Activated T-helper 1 cell treated with anti-CD3 and anti-CD28 coated beads, Interleukin-12 subunit alpha, Interleukin-12 subunit beta, Interleukin-2, Interleukin-4 antibody, amounts not matched to agents 30 ng/mL and 10 ng/mL and 1 ng/mL, durations not matched to agents 14 hours and 24 hours and 36 hours (primary cell): Measurements from ENCODE around the gene EMCN. TPM values are rescaled to one million over a fixed set of nuclear protein-coding genes. Genes with fewer than 3 reads are reported as not detected.

Source experiments
- DNase-seq: peaks from one replicate; pipeline ENCODE4 v3.0.0; 2021; ENCODE audit warnings: low spot score
- H3K27ac Mint-ChIP-seq: one replicate; pipeline ENCODE4 v1.8.0; 2021; ENCODE audit warnings: mild to moderate bottlenecking, mixed read lengths
- H3K27me3 Mint-ChIP-seq: one replicate; pipeline ENCODE4 v1.8.0; 2022; ENCODE audit warnings: mild to moderate bottlenecking, moderate library complexity, mixed read lengths; ENCODE audit not compliant: insufficient read depth
- H3K36me3 Mint-ChIP-seq: one replicate; pipeline ENCODE4 v1.8.0; 2021; ENCODE audit warnings: low read depth, mixed read lengths
- H3K4me1 Mint-ChIP-seq: one replicate; pipeline ENCODE4 v1.8.0; 2021; ENCODE audit warnings: low read depth, mixed read lengths
- H3K4me3 Mint-ChIP-seq: one replicate; pipeline ENCODE4 v1.8.0; 2021; ENCODE audit warnings: mild to moderate bottlenecking, moderate library complexity, mixed read lengths
- H3K9me3 Mint-ChIP-seq: one replicate; pipeline ENCODE4 v1.8.0; 2021; ENCODE audit warnings: mixed read lengths
- intact Hi-C: fragments of 100-400 bp; cut with micrococcal nuclease; formaldehyde crosslinking; loops from one replicate; pipeline ENCODE4 v1.15.1; 2024
- total RNA-seq: library from RNA; stranded (reverse); gene quantifications from 2 replicates; pipeline ENCODE4 v1.2.3, GENCODE V29; 2022

Gene EMCN
- total RNA-seq, 1 donor from 2014 or later = not detected

GRCh38 chr4:100516225-100516624, 1.6 kb downstream of the EMCN start:
- H3K4me3 Mint-ChIP-seq = no peak overlapping the region
- H3K4me1 Mint-ChIP-seq = no peaks in the 10 kb centered on the region
- H3K27me3 Mint-ChIP-seq = peaks cover 7% of the 10 kb centered on the region

GRCh38 chr4:100511896-100512295, 5.9 kb downstream of the EMCN start:
- Mint-ChIP-seq H3K27me3 (peaks cover 3% of the 10 kb centered on the region), H3K9me3 (no peaks in the 10 kb centered on the region), H3K36me3 (no peaks in the 10 kb centered on the region), H3K4me1 (no peaks in the 10 kb centered on the region), H3K4me3 (no peak overlapping the region), H3K27ac (no peak overlapping the region)
- no peak for DNase-seq
- intact Hi-C loops = no loop called here

More at GRCh38 chr4:100516225-100516624, 1.6 kb downstream of the EMCN start:
- H3K27ac Mint-ChIP-seq = no peak overlapping the region
- intact Hi-C loops = no loop called here
- no peaks in the 10 kb centered on the region for H3K9me3 Mint-ChIP-seq
- no peak for DNase-seq
- H3K36me3 Mint-ChIP-seq = no peaks in the 10 kb centered on the region

- Mint-ChIP-seq H3K9me3 (no peaks in the 10 kb centered on the region), H3K4me1 (no peaks in the 10 kb centered on the region), H3K27me3 (peaks cover 2% of the 10 kb centered on the region), H3K27ac (no peak overlapping the region), H3K36me3 (no peaks in the 10 kb centered on the region), H3K4me3 (no peak overlapping the region)
- intact Hi-C loops = no loop called here
- no peak for DNase-seq
Observed at GRCh38 chr4:100510551-100510950, 7.3 kb downstream of the EMCN start.

GRCh38 chr4:100509386-100509785, 8.4 kb downstream of the EMCN start:
- intact Hi-C loops = no loop called here
- Mint-ChIP-seq H3K36me3 (no peaks in the 10 kb centered on the region), H3K4me1 (no peaks in the 10 kb centered on the region), H3K9me3 (no peaks in the 10 kb centered on the region), H3K27ac (no peak overlapping the region), H3K4me3 (no peak overlapping the region), H3K27me3 (peaks cover 2% of the 10 kb centered on the region)
- DNase-seq = no peak

- Mint-ChIP-seq H3K27ac (no peak overlapping the region), H3K9me3 (no peaks in the 10 kb centered on the region), H3K4me3 (no peak overlapping the region), H3K27me3 (peaks cover 2% of the 10 kb centered on the region), H3K4me1 (no peaks in the 10 kb centered on the region), H3K36me3 (no peaks in the 10 kb centered on the region)
- no peak for DNase-seq
- intact Hi-C loops = no loop called here
Observed at GRCh38 chr4:100508691-100509090, 9.1 kb downstream of the EMCN start.

GRCh38 chr4:100504086-100504874, 13.5 kb downstream of the EMCN start:
- Mint-ChIP-seq H3K4me1 (no peaks in the 10 kb centered on the region), H3K36me3 (no peaks in the 10 kb centered on the region), H3K27me3 (no peaks in the 10 kb centered on the region), H3K9me3 (no peaks in the 10 kb centered on the region), H3K4me3 (no peak overlapping the region), H3K27ac (no peak overlapping the region)
- intact Hi-C loops = no loop called here
- DNase-seq = no peak

- no peaks in the 10 kb centered on the region for H3K4me1 Mint-ChIP-seq
- no peaks in the 10 kb centered on the region for H3K9me3 Mint-ChIP-seq
- no peak overlapping the region for H3K4me3 Mint-ChIP-seq
- H3K27ac Mint-ChIP-seq = no peak overlapping the region
- no peaks in the 10 kb centered on the region for H3K27me3 Mint-ChIP-seq
- intact Hi-C loops = no loop called here
- no peak for DNase-seq
- H3K36me3 Mint-ChIP-seq = no peaks in the 10 kb centered on the region
Observed at GRCh38 chr4:100497791-100498190, 20.0 kb downstream of the EMCN start.

- no peak for DNase-seq
- H3K4me3 Mint-ChIP-seq = no peak overlapping the region
- intact Hi-C loops = no loop called here
- H3K4me1 Mint-ChIP-seq = no peaks in the 10 kb centered on the region
- no peak overlapping the region for H3K27ac Mint-ChIP-seq
- no peaks in the 10 kb centered on the region for H3K36me3 Mint-ChIP-seq
- peaks cover 11% of the 10 kb centered on the region for H3K9me3 Mint-ChIP-seq
- H3K27me3 Mint-ChIP-seq = no peaks in the 10 kb centered on the region
Observed at GRCh38 chr4:100495074-100495473, 22.7 kb downstream of the EMCN start.

GRCh38 chr4:100494166-100494565, 23.7 kb downstream of the EMCN start:
- Mint-ChIP-seq H3K27me3 (no peaks in the 10 kb centered on the region), H3K4me1 (no peaks in the 10 kb centered on the region), H3K27ac (no peak overlapping the region), H3K36me3 (no peaks in the 10 kb centered on the region), H3K9me3 (peaks cover 11% of the 10 kb centered on the region), H3K4me3 (no peak overlapping the region)
- intact Hi-C loops = no loop called here
- no peak for DNase-seq

- no peak for DNase-seq
- intact Hi-C loops = no loop called here
- H3K27me3 Mint-ChIP-seq = no peaks in the 10 kb centered on the region
- H3K27ac Mint-ChIP-seq = no peak overlapping the region
- H3K9me3 Mint-ChIP-seq = peaks cover 11% of the 10 kb centered on the region
- no peaks in the 10 kb centered on the region for H3K4me1 Mint-ChIP-seq
- no peak overlapping the region for H3K4me3 Mint-ChIP-seq
- H3K36me3 Mint-ChIP-seq = no peaks in the 10 kb centered on the region
Observed at GRCh38 chr4:100493756-100494155, 24.1 kb downstream of the EMCN start.

GRCh38 chr4:100492129-100492528, 25.7 kb downstream of the EMCN start:
- H3K36me3 Mint-ChIP-seq = no peaks in the 10 kb centered on the region
- H3K9me3 Mint-ChIP-seq = peaks cover 11% of the 10 kb centered on the region
- H3K27me3 Mint-ChIP-seq = no peaks in the 10 kb centered on the region
- H3K4me1 Mint-ChIP-seq = no peaks in the 10 kb centered on the region
- H3K4me3 Mint-ChIP-seq = no peak overlapping the region
- intact Hi-C loops = no loop called here
- DNase-seq = no peak
- H3K27ac Mint-ChIP-seq = no peak overlapping the region

- H3K9me3 Mint-ChIP-seq = peaks cover 11% of the 10 kb centered on the region
- H3K4me3 Mint-ChIP-seq = no peak overlapping the region
- H3K27me3 Mint-ChIP-seq = peaks cover 2% of the 10 kb centered on the region
- no peaks in the 10 kb centered on the region for H3K36me3 Mint-ChIP-seq
- H3K4me1 Mint-ChIP-seq = no peaks in the 10 kb centered on the region
- no peak for DNase-seq
- H3K27ac Mint-ChIP-seq = no peak overlapping the region
- intact Hi-C loops = no loop called here
Observed at GRCh38 chr4:100489305-100489704, 28.5 kb downstream of the EMCN start.

- Mint-ChIP-seq H3K4me3 (no peak overlapping the region), H3K4me1 (no peaks in the 10 kb centered on the region), H3K27me3 (peaks cover 5% of the 10 kb centered on the region), H3K9me3 (peaks cover 1% of the 10 kb centered on the region), H3K27ac (no peak overlapping the region), H3K36me3 (no peaks in the 10 kb centered on the region)
- intact Hi-C loops = no loop called here
- no peak for DNase-seq
Observed at GRCh38 chr4:100486496-100486895, 31.3 kb downstream of the EMCN start.

- no peak overlapping the region for H3K4me3 Mint-ChIP-seq
- no peak for DNase-seq
- H3K27ac Mint-ChIP-seq = no peak overlapping the region
- no peaks in the 10 kb centered on the region for H3K36me3 Mint-ChIP-seq
- no peaks in the 10 kb centered on the region for H3K9me3 Mint-ChIP-seq
- no peaks in the 10 kb centered on the region for H3K4me1 Mint-ChIP-seq
- intact Hi-C loops = no loop called here
- peaks cover 5% of the 10 kb centered on the region for H3K27me3 Mint-ChIP-seq
Observed at GRCh38 chr4:100483796-100484195, 34.0 kb downstream of the EMCN start.
